Osteocyte (in vitro differentiated cells): ENCODE results near the gene MAST1. TPM values are rescaled to one million over a fixed set of nuclear protein-coding genes. Genes with fewer than 3 reads are reported as not detected.

ENCODE experiments used
- DNase-seq: peaks from one replicate; pipeline ENCODE4 v3.0.0; 2021; ENCODE audit warnings: mixed read lengths; ENCODE audit not compliant: unreplicated experiment; ENCODE audit errors: extremely low spot score
- H3K27ac Mint-ChIP-seq: one replicate; pipeline ENCODE4 v1.8.0; 2021; ENCODE audit warnings: mild to moderate bottlenecking, mixed read lengths; ENCODE audit not compliant: unreplicated experiment
- H3K27me3 Mint-ChIP-seq: one replicate; pipeline ENCODE4 v1.8.0; 2021; ENCODE audit warnings: mixed read lengths; ENCODE audit not compliant: unreplicated experiment
- H3K36me3 Mint-ChIP-seq: one replicate; pipeline ENCODE4 v1.8.0; 2021; ENCODE audit warnings: mixed read lengths; ENCODE audit not compliant: unreplicated experiment
- H3K4me1 Mint-ChIP-seq: one replicate; pipeline ENCODE4 v1.8.0; 2021; ENCODE audit warnings: mixed read lengths; ENCODE audit not compliant: unreplicated experiment
- H3K4me3 Mint-ChIP-seq: one replicate; pipeline ENCODE4 v1.8.0; 2021; ENCODE audit warnings: mild to moderate bottlenecking, moderate library complexity, mixed read lengths; ENCODE audit not compliant: unreplicated experiment
- H3K9me3 Mint-ChIP-seq: one replicate; pipeline ENCODE4 v1.8.0; 2021; ENCODE audit warnings: mixed read lengths; ENCODE audit not compliant: unreplicated experiment
- CTCF ChIP-seq: fragments of 200-600 bp; sonication (generic); IDR thresholded peaks from 2 replicates; pipeline ENCODE4 v1.5.0; 2021; ENCODE audit warnings: antibody characterized with exemption, mild to moderate bottlenecking, moderate library complexity
- total RNA-seq: library from RNA; stranded (reverse); gene quantifications from 2 replicates; pipeline ENCODE4 v1.2.1, GENCODE V29; 2021

MAST1 gene
- total RNA-seq, 1 donor from 2014 or later: 0.32 TPM

- Mint-ChIP-seq H3K27me3 (peaks cover 6% of the 10 kb centered on the region), H3K9me3 (peaks cover 6% of the 10 kb centered on the region), H3K36me3 (no peaks in the 10 kb centered on the region), H3K27ac (no peak overlapping the region), H3K4me3 (no peak overlapping the region), H3K4me1 (no peaks in the 10 kb centered on the region)
- TF ChIP-seq CTCF: no peak
- DNase-seq: no peak
Measured at GRCh38 chr19:12856653-12857052, 18.3 kb downstream of the MAST1 start.

GRCh38 chr19:12858041-12858928, 20.0 kb downstream of the MAST1 start:
- DNase-seq: no peak
- Mint-ChIP-seq H3K27me3 (peaks cover 14% of the 10 kb centered on the region), H3K36me3 (no peaks in the 10 kb centered on the region), H3K4me1 (no peaks in the 10 kb centered on the region), H3K9me3 (peaks cover 6% of the 10 kb centered on the region), H3K27ac (no peak overlapping the region), H3K4me3 (no peak overlapping the region)
- no peak for TF ChIP-seq CTCF

DNA sequence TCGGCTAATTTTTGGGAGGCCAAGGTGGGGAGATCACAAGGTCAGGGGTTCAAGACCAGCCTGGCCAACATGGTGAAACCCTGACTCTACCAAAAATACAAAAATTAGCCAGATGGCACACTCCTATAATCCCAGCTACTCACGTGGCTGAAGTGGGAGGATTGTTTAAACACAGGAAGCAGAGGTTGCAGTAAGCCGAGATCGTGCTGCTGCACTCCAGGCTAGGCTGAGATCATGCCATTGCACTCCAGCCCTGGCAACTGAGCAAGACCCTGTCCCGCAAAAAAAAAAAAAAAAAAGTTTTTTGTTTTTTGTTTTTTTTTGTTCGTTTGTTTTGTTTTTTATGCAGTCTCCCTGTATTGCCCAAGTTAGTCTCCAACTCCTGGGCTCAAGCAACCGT, 21.2 kb downstream of the MAST1 start:
- peaks cover 6% of the 10 kb centered on the region for H3K9me3 Mint-ChIP-seq

GRCh38 chr19:12864143-12864542, 25.8 kb downstream of the MAST1 start:
- no peak for TF ChIP-seq CTCF
- DNase-seq: no peak
- no peaks in the 10 kb centered on the region for H3K9me3 Mint-ChIP-seq
- H3K4me3 Mint-ChIP-seq: no peak overlapping the region
- no peak overlapping the region for H3K27ac Mint-ChIP-seq
- peaks cover 14% of the 10 kb centered on the region for H3K27me3 Mint-ChIP-seq
- peaks cover 5% of the 10 kb centered on the region for H3K4me1 Mint-ChIP-seq
- H3K36me3 Mint-ChIP-seq: no peaks in the 10 kb centered on the region

More for the DNA sequence above, 21.2 kb downstream of the MAST1 start:
- H3K36me3 Mint-ChIP-seq: no peaks in the 10 kb centered on the region
- no peak overlapping the region for H3K4me3 Mint-ChIP-seq
- H3K4me1 Mint-ChIP-seq: no peaks in the 10 kb centered on the region
- no peak for TF ChIP-seq CTCF
- H3K27ac Mint-ChIP-seq: no peak overlapping the region
- no peak for DNase-seq
- peaks cover 18% of the 10 kb centered on the region for H3K27me3 Mint-ChIP-seq
